Ishikawa (cell line): Measurements from ENCODE around the gene TSNAX.

Experiments
- CEBPB ChIP-seq: IDR thresholded peaks from 2 replicates; pipeline ENCODE4 v1.6.1; 2012
- CREB1 ChIP-seq: IDR thresholded peaks from 2 replicates; pipeline ENCODE4 v1.6.1; 2012; ENCODE audit warnings: low read depth
- EGR1 ChIP-seq: IDR thresholded peaks from 2 replicates; pipeline ENCODE4 v1.6.1; 2012
- EP300 ChIP-seq: IDR thresholded peaks from 2 replicates; pipeline ENCODE4 v1.6.1; 2012; ENCODE audit warnings: borderline replicate concordance
- FOXM1 ChIP-seq: IDR thresholded peaks from 2 replicates; pipeline ENCODE4 v1.6.1; 2012; ENCODE audit warnings: low read depth, borderline replicate concordance
- MAX ChIP-seq: IDR thresholded peaks from 2 replicates; pipeline ENCODE4 v1.6.1; 2012
- RAD21 ChIP-seq: IDR thresholded peaks from 2 replicates; pipeline ENCODE4 v1.6.1; 2012; ENCODE audit warnings: low read depth
- TAF1 ChIP-seq: IDR thresholded peaks from 2 replicates; pipeline ENCODE4 v1.6.1; 2012; ENCODE audit warnings: low read depth, mild to moderate bottlenecking
- TEAD4 ChIP-seq: IDR thresholded peaks from 2 replicates; pipeline ENCODE4 v1.6.1; 2012
- USF1 ChIP-seq: IDR thresholded peaks from 2 replicates; pipeline ENCODE4 v1.6.1; 2012
- YY1 ChIP-seq: IDR thresholded peaks from 2 replicates; pipeline ENCODE4 v1.6.1; 2012; ENCODE audit warnings: low read depth
- ZBTB7A ChIP-seq: IDR thresholded peaks from 2 replicates; pipeline ENCODE4 v1.6.1; 2012; ENCODE audit warnings: low read depth
- TF ChIP-seq, protein P1 (sequence below): IDR thresholded peaks from 2 replicates; pipeline ENCODE4 v1.6.1; 2012; ENCODE audit warnings: low read depth, mild to moderate bottlenecking

- TF ChIP-seq RAD21, result no peak
- no peak for TF ChIP-seq EP300
- no peak for TF ChIP-seq CREB1
- TF ChIP-seq USF1, result no peak
- TF ChIP-seq, protein P1, sequence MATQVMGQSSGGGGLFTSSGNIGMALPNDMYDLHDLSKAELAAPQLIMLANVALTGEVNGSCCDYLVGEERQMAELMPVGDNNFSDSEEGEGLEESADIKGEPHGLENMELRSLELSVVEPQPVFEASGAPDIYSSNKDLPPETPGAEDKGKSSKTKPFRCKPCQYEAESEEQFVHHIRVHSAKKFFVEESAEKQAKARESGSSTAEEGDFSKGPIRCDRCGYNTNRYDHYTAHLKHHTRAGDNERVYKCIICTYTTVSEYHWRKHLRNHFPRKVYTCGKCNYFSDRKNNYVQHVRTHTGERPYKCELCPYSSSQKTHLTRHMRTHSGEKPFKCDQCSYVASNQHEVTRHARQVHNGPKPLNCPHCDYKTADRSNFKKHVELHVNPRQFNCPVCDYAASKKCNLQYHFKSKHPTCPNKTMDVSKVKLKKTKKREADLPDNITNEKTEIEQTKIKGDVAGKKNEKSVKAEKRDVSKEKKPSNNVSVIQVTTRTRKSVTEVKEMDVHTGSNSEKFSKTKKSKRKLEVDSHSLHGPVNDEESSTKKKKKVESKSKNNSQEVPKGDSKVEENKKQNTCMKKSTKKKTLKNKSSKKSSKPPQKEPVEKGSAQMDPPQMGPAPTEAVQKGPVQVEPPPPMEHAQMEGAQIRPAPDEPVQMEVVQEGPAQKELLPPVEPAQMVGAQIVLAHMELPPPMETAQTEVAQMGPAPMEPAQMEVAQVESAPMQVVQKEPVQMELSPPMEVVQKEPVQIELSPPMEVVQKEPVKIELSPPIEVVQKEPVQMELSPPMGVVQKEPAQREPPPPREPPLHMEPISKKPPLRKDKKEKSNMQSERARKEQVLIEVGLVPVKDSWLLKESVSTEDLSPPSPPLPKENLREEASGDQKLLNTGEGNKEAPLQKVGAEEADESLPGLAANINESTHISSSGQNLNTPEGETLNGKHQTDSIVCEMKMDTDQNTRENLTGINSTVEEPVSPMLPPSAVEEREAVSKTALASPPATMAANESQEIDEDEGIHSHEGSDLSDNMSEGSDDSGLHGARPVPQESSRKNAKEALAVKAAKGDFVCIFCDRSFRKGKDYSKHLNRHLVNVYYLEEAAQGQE, result no peak
- no peak for TF ChIP-seq TAF1
- TF ChIP-seq MAX, result no peak
- TF ChIP-seq YY1, result no peak
- no peak for TF ChIP-seq ZBTB7A
- TF ChIP-seq FOXM1, result no peak
- no peak for TF ChIP-seq CEBPB
- TF ChIP-seq TEAD4, result no peak
- TF ChIP-seq EGR1, result no peak
These were observed 24.9 kb downstream of the TSNAX start for GRCh38 chr1:231553320-231553719.
